ENCODE measurements around the gene ZNF212. TPM values are rescaled to one million over a fixed set of nuclear protein-coding genes. Genes with fewer than 3 reads are reported as not detected.

Gene ZNF212
- total and polyA plus RNA-seq, 9 of the 15 experiments (the other 6 are each of a cell fraction or from before 2014, with no cell fraction given), result 1.8 to 21.4 (median 7.2) TPM

- WGBS (ENCODE audit: insufficient coverage, low coverage, missing lambda C conversion rate), result 27% methylated on average over 3 of the region's 3 CpGs
- H3K79me2 ChIP-seq (ENCODE audit: control insufficient read depth, insufficient read depth, low read length), result no peaks in the 10 kb centered on the region
- CTCF ChIA-PET (ENCODE audit: low intra/inter-chr PET ratio), result no interaction called here
Observed at GRCh38 chr7:149284343-149284742, 44.9 kb downstream of the ZNF212 start.

More at GRCh38 chr7:149284343-149284742, 44.9 kb downstream of the ZNF212 start:
- peaks cover 0 to 25% of the 10 kb centered on the region in 2 experiments; a peak in 2 of 5 replicates for H3K4me1 ChIP-seq (replicated peaks in 1 of 2; ENCODE audit: control insufficient read depth in 2 of 2, insufficient read depth in 2 of 2, low read length in 2 of 2)
- TF ChIP-seq STAG1 (CRISPR knock-in tag; IDR thresholded peaks at IDR 0.05; ENCODE audit: borderline replicate concordance), result 0 out of 2 replicates have a peak, but pooled peaks have one; percentile 21
- 0 out of 2 replicates have a peak, but pooled peaks have one; percentile 61 for TF ChIP-seq ZC3H4 (CRISPR knock-in tag; IDR thresholded peaks at IDR 0.05; ENCODE audit: borderline replicate concordance)
- no peak for TF ChIP-seq CBX2 (IDR thresholded peaks at IDR 0.05; ENCODE audit: insufficient read depth, low read length, poor library complexity, severe bottlenecking)
- no peak for TF ChIP-seq ZNF57 (CRISPR knock-in tag; IDR thresholded peaks at IDR 0.05)
- TF ChIP-seq MXD1 (CRISPR knock-in tag; IDR thresholded peaks at IDR 0.05; ENCODE audit: borderline replicate concordance, poor library complexity, severe bottlenecking), result no peak
- no peak for TF ChIP-seq CUX1 (CRISPR knock-in tag; IDR thresholded peaks at IDR 0.05)
- no peak for TF ChIP-seq FOXK2 (conservative IDR thresholded peaks at IDR 0.05 in 1 of 2, IDR thresholded peaks at IDR 0.05 in 1 of 2; ENCODE audit: low read depth in 2 of 2)
- no peak for TF ChIP-seq RBFOX2 (IDR thresholded peaks at IDR 0.05; ENCODE audit: low read depth, low read length)
- no peak for DNase-seq (ENCODE audit: extremely low read depth in 1 of 4, low spot score in 3 of 4)
- H3K36me3 ChIP-seq (ENCODE audit: control insufficient read depth, insufficient read depth, low read length), result no peaks in the 10 kb centered on the region
- no peak overlapping the region for H3K27ac ChIP-seq (ENCODE audit: extremely low read depth, low read depth, low read length)
- FAIRE-seq, result no peak
- no peaks in the 10 kb centered on the region for H3K9me1 ChIP-seq (ENCODE audit: control insufficient read depth, insufficient read depth, low read length)
- H3K4me3 ChIP-seq, result no peak overlapping the region
- H2AFZ ChIP-seq (ENCODE audit: low read depth, low read length), result 0 out of 2 replicates have a peak overlapping the region, but pooled peaks have one; percentile 5
- ATAC-seq, result no peak
- no peak overlapping the region for H3K4me2 ChIP-seq (ENCODE audit: insufficient read depth, low read length)
- H4K20me1 ChIP-seq (replicated peaks; ENCODE audit: control insufficient read depth, insufficient read depth, low read length), result peaks cover 10% of the 10 kb centered on the region
- BruUV-seq (replicated peaks), result no TSS peak
- peaks cover 37 to 86% of the 10 kb centered on the region in 2 experiments for H3K27me3 ChIP-seq (ENCODE audit: control insufficient read depth in 2 of 2, insufficient read depth in 2 of 2, low read length in 2 of 2)
- POLR2A ChIA-PET, result interaction anchor here (0.7 to 1.4 kb wide), 6 partner anchors 10 to 48 kb away, joined by 3 to 5 read pairs (median 4); partner anchors contain the start of gene ZNF783
- in situ Hi-C loops (cut with MboI), result no loop called here
- intact Hi-C loops (cut with micrococcal nuclease), result no loop called here
- no peaks in the 10 kb centered on the region for H3K9me3 ChIP-seq (replicated peaks; ENCODE audit: control insufficient read depth, insufficient read depth, low read depth, low read length)
- H3K9ac ChIP-seq (ENCODE audit: insufficient read depth in 1 of 2, low read depth in 2 of 2, low read length in 2 of 2), result no peak overlapping the region

All from K562 (cell line).